Measurements from ENCODE around the gene DYRK1A.

Gene DYRK1A

GRCh38 chr21:37365517-37366481, 774 bp upstream of the DYRK1A start:
- peak; percentile 64 for DNase-seq

DNA sequence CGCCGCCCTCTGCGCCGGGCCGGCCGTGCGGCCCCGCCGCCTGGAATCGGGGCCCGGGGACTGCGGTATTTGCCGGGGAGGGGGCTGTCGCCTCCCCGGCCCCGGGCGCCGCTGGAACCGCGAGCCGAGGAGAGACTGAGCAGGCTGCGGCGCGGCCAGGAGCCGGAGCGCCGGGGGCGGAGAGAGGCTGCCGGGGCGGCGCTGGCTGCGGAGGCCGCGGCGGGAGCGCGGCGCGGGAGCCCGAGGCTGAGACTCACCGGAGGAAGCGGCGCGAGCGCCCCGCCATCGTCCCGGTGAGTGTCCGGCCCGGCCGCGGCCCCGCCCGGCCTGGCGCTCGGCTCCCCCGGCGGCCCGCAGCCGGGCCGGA, 746 bp downstream of the DYRK1A start:
- no peak for DNase-seq

DNA sequence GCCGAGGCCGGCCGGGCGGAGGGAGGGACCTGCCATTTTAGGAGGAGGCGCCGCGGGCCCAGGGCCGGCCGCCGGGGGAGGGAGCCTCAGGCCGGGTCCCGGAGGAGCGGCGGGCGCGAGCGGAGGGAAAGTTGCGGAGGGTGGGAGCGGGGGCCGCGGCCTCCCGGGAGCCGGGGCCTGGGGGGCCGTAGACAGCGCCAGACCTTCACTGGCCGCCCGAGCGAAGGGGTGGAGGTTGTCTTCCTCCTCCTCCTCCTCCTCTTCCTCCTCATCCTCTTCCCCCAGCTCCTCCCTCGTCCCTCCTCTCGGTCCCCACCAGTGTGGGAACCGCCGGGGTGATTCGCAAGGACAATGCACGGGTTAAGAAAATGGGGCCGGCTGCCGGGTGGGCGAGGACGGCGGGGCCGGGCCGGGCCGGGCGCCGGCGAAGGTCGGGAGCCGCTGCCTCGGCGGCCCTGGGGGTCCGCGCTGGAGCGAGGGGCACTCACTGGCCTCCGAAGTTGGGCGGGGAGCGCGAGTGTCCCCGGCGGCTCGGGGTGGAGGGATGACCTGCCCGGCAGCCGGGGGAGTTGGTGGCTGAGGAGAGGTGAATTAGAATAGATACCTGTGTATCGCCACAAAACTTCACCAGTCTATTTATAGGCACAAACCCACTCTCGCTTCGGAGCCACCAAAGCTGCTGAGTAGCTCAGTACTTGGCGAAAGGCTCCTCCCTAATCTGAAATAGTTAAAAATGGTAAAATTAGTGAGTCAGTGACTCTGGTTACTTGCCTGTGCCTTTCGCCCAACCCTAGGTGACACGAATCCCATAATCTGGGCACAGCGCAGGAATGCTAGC, 1.3 kb downstream of the DYRK1A start:
- DNase-seq, result peak; percentile 22

DNA sequence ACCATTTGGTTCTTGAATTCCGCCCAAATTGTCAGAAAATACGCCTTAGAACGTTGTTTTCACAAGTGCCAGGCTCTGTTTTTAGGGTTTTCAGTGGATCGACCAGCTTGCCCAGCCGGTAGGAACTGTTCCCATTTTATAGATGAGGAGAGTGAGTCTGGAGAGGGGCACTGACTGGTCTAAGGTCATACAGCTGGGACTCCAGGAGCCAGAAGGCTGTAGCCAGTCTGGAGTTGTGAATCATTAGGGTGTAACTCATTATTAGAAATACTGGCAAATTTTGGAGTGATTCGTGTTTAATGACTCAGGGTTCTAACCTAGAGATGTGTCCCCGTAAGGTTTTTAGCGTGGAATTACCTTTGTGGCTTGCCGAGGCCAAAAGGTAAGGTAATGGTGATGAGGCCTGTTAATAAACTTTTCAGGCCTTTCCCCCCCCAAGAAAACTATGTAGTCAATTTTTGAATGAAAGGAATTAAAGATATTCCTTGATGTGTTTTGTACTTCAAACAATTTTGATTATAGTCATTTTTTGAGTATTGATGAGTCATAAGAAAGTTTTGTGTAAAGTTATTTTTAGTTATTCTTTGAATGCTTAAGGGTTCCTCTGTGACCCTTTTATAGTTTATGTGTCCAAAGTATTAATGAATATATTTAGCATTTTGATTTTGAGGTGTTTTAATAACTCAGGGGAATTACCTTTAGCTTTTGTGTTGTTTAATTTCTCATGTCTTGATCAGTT, 2.1 kb downstream of the DYRK1A start:
- DNase-seq, result peak; percentile 70

DNA sequence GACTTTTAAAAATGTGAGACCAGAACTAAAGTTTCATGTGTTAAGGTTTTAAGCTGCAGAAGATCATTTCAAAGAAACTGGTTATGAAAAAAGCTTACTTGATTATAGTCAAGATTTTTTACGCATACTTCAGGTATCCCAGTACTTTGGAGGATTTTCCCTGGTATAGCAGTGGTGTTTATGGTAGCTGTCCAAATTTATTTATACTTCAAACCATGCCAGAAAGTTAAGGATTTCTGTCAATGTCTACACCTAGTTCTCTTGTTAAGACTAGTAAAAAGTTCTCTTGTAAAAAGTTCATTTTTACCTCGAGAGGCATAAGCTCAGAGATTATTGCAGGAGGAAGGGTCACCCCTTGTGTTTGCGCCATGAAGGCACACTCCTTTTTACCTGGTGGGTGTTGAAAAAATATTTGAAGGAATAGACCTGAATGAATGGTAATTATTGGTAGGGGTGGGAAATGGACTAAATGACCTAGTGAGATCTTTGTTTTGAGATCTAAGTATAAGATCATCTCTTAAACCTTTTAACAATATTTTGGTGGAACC, 2.8 kb downstream of the DYRK1A start:
- DNase-seq, result no peak

DNA sequence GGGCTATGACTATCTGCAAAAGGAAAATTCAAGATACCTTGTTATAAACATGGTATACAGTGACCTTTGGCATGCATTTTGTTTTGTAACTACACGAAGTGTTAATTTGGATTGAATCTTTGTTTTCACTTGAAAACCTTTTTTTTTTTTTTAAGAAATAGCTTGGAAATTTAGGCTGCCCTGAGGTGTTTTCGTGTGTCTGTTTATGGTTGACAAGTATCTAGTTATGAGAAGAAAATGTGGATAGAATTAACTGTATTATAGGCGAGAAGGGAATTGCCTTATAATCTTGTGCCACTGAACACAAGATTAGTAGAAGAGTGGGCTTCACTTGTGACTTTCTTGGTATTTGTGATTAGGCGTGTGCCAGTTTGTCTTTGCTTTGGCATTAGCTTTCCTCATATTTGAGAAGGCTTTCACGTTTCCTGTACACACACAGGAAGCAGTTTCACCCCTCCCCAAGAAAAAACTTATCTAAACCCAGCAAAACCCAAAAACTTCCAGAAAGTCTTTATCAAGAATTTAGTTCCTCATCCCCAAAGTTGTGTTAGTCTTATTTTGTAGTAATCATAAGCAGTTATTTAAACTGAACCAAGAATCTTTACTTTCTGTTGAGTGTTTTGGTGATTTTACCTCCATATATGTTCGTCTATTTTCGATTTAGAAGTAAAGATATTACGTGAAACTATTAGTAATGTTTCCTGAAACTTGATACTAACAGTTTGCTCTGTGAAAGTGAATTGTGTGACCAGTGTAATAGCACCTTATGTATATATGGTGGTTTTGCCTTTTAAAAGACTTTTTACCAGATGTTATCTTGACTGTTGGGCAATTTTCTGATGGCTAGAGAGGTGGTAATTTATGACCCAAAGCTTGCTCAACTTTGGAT, 3.8 kb downstream of the DYRK1A start:
- peak; percentile 80 for DNase-seq

DNA sequence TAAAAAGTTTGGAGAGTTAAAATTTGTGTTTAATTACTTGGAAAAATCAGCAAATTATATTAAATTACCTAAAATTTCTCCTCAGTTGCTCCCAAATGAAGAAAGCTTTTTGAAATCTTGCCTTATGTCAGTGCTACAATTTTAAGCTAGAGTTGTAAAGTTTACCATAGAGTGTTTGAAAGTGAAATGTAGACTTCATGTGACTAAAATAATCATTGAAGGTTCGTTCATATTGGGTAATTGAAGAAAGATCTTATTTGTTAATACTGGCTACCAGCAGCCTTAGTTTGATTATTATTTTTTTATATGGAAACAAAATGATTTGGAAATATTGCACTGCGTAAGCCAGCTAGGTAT, 4.4 kb downstream of the DYRK1A start:
- no peak for DNase-seq

DNA sequence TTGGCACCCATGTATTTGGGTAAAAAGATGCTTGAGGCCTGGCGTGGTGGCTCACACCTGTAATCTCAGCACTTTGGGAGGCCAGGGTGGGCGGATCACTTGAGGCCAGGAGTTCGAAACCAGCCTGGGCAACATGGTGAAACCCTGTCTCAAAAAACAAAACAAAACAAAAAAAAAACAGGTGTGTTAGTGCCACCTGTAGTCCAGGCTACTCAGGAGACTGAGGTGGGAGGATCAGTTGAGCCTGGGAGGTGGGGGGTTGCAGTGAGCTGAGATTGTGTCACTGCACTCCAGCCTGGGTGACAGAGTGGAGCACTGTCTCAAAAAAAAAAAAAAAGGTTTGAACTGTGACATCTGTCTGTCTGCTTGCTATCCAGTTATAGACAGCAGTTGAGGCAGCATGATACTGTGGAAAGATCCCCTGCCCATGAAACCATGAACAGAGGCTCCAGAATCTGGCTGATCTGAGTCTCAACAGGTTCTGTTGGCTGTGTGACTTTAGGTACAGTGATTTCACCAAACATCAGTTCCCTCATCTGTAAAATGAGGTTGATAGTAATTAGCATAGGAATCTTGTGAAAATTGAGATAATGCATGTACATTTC, 5.7 kb downstream of the DYRK1A start:
- no peak for DNase-seq

DNA sequence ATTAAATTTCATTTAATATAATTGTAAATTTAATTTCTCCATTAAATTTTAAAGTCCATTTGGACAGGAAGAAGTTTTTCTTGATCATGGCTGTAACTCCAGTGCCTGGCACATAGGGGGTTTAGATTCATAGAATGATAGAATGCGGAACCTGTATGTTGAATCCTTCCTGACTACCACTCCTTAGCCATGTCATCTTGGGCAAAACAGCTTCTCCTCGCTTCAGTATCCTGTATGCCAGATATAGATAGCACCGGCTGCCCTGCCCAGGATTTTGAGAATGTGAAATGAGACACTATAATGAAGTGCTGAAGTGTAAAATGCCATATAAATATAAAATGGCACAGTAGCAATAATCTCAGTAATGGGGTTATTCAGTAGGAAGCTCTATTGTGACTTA, 6.4 kb downstream of the DYRK1A start:
- DNase-seq, result no peak

DNA sequence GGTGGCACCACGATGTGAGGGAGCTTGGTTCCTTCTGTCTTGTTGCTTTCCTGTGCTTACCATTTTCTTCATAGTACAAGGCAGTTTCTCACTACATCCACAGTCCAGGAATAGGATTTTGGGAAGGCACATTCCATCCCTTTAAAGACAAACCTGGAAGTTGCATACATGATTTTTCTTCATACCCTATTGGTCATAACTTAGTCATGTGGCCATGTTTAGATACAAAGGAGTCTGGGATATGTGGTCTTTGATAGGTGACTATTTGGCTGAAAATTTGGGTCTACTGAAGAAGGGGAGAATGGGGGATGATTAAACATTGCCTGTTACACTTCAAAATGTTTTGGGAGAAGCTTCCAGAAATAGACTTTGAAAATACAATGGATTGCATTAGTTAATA, 7.0 kb downstream of the DYRK1A start:
- peak; percentile 56 for DNase-seq

DNA sequence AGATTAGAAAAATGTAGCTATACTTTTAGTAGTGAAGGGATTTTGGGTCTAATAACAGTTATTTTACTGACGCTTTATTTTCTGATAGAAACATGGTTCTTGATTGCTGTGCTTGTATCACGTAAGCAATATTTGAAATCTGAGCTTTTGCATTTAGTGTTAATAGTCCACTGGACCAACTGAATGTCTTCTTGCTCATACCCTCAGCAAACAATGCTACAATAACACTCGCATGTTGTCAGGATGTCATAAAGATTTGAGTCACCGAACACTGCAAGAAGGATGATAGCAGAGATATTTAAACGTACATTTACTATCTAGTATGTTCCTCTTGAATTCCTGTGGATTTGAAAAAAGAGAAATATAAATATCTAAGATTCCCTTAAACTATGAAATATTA, 7.5 kb downstream of the DYRK1A start:
- peak; percentile 37 for DNase-seq

GRCh38 chr21:37375866-37376574, 9.4 kb downstream of the DYRK1A start:
- no peak for DNase-seq

DNA sequence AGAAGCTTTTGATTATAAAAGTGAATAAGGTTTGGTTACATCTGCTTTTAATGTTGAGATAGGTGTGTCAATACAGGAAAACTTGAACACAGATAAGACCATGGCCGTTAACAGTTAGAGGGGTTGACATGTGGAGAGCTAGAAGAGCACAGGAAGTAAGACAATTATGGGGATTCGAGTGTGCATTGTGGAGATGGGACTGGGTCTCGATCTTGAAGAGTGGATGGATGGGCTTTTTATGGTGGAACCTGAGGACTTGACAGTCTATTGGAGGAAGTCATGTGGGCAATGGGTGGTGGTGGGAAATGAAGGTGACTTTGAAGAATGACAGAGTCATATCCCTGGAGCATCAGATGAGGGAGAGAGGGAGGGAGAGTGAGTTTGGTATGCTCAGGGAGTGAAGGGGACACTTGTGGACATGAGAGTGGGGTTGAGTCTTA, 12.1 kb downstream of the DYRK1A start:
- DNase-seq, result no peak

GRCh38 chr21:37380349-37381323, 14.1 kb downstream of the DYRK1A start:
- DNase-seq, result peak; percentile 31

GRCh38 chr21:37381883-37382585, 15.5 kb downstream of the DYRK1A start:
- DNase-seq, result no peak

DNA sequence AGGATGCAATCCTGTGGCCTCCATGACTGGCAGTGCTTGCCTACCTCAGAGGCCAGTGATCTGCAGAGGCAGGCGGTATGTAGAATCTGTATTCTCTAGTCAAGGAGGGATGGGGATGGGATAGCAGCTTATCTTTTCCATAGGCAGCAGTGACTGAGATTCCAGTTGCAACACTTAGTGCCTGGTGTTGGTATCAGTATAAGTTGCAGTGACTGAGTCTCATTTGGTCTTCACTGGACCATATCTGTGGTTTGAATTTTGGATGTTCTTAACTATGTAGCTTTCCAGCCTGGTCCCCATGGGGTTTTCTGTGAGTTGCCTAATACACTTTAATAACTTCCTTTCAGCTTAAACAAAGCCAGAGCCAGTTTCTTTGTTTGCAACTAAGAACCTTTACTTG, 16.5 kb downstream of the DYRK1A start:
- DNase-seq, result no peak

DNA sequence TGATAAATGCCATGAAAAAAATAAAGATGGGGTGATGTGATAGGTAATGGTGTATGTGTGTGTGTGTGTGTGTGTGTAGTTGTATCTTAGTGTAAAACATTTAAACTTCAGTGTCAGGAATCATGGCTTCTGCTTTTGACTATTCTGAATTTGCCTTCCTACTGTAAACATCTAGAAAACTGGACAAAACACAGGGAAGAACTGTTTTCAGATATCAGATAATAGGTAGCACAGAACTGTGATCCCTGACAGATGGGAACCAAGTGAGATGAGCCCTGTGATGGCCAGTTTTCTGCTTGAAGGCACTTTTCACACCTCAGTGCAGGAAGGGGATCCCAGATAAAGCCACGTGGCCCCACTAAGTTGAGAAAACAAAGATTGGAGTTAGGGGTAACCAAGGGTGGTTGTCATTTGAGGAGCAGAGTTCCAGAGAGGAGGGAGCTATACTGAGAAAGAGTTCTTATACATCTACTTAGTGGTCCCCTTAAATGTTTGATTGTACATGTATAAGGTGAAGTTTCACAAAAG, 17.3 kb downstream of the DYRK1A start:
- DNase-seq, result no peak

DNA sequence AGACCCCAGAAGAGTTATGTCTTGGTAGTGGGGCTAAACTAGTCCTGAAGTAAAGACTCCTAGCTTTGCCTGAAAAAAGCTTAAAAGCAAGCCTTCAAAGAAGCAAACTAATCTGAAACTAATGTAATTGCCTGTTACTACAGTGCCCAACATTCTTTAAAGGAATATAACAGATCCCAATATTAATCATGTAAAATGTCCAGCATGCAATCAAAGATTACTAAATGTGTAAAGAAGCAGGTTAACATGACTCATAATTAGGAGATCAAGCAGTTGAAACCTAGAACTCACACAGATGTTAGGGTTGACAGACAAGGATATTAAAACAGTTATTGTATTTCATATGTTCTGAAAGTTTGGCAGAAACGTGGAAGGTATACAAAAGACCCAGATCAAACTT, 17.8 kb downstream of the DYRK1A start:
- DNase-seq, result no peak

Measured in HCEC 1CT (cell line).